A172 (cell line): ENCODE measurements around the gene MRGPRD. TPM values are rescaled to one million over a fixed set of nuclear protein-coding genes. Genes with fewer than 3 reads are reported as not detected.
"Not testable (repeated sequence)": the region's sequence is repeated elsewhere in the genome, so short reads cannot be mapped to it uniquely, and the experiment has no call there.

Experiments
- DNase-seq: peaks from one replicate; pipeline ENCODE4 v3.0.0-alpha.2; 2015; ENCODE audit warnings: low spot score
- total RNA-seq: library from RNA; depleted of rRNA; stranded (reverse); fragments of >200 nt; shearing (Covaris generic); gene quantifications from 2 replicates; pipeline ENCODE4 v1.2.3, GENCODE V29; 2014

MRGPRD gene
- total RNA-seq, 1 experiment from 2014 or later, result not detected

DNA sequence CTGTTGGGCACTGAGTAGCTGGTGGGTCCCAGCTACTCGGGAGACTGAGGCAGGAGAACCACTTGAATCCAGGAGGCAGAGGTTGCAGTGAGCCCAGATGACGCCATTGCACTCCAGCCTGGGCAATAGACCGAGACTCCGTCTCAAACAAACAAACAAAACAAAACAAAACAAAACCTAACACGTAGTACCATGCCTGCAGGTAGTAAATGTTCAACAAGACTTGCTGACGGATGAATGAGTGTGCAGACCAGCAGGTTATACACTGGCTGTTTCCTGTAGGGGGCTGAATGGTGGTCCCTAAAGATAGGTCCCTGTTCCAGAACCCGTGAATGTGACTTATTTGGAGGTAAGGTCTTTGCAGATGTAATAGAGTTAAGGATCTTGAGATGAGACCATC lies 12.8 kb upstream of the MRGPRD start:
- no peak for DNase-seq

DNA sequence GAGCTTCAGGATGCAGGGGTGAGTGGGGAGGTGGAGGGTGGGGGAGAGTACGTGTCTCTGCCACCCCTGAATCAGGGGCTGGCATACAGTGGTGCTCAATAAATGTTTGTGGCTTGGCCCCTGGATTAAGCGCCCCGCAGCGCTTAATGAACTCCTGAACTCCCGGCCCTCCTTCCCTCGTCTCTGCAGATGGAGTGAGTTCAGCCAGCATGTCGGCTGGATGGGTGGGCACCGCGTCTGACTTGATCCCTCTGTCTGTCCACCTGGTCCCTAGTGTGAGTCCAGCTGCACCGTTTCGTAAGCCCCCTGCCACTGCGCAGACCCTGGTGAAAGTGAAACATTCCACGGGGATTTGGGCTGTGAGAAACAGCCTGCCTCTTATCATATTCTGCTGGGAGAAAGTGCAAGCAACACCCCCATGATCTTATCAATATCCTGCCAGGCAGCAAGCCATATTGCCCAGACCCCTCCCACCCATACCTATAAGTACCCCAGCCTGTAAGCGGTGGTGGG lies 12.0 kb upstream of the MRGPRD start:
- no peak for DNase-seq

GRCh38 chr11:68990995-68991780 lies 10.4 kb upstream of the MRGPRD start:
- no peak for DNase-seq

- DNase-seq, result no peak
These were observed 9.3 kb upstream of the MRGPRD start for GRCh38 chr11:68989936-68990606.

DNA sequence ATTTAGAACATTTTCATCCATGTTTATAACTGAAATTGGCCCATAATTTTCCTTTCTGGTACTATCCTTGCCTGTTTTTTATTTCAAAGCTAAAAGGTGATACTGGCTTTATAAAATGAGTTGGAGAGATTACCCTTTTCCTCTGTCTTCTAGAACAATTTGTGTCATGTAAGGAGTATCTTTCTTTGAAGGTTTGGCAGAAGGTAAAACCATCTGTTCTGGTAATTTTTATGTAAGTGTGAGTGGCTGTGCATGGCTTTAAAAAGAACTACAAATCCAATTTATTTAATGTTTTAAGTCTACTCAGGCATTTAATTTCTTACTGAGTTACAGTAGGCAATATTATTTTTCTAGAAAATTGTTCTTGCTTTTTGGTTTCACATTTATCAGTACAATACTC lies 7.7 kb upstream of the MRGPRD start:
- no peak for DNase-seq

GRCh38 chr11:68987211-68987610 lies 6.4 kb upstream of the MRGPRD start:
- DNase-seq, result no peak

- no peak for DNase-seq
These were observed 3.0 kb upstream of the MRGPRD start for GRCh38 chr11:68983801-68984200.

DNA sequence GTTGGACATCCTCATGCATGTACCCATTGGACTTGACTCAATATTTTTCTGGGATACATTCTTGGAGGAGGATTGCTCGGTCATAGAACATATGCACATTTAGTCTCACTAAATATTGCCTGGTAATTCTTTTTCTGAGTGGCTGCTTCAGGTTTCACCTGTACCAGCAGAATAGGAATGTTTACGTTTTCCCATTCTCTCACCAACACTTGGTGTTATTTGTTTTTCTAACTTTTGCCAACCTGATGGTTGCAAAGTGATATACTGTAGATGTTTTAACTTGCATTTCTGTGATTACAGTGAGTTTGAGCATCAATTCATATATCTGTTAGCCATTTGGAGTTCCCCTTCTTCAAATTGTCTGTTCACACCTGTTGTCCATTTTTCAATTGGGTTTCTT lies 1.3 kb upstream of the MRGPRD start:
- no peak for DNase-seq

- no peak for DNase-seq
These were observed 633 bp downstream of the MRGPRD start for GRCh38 chr11:68979931-68980775.

- DNase-seq, result no peak
These were observed 1.7 kb downstream of the MRGPRD start for GRCh38 chr11:68978931-68979594.

GRCh38 chr11:68978626-68978930 lies 2.2 kb downstream of the MRGPRD start:
- no peak for DNase-seq

- no peak for DNase-seq
These were observed 2.8 kb downstream of the MRGPRD start for GRCh38 chr11:68977781-68978625.

DNA sequence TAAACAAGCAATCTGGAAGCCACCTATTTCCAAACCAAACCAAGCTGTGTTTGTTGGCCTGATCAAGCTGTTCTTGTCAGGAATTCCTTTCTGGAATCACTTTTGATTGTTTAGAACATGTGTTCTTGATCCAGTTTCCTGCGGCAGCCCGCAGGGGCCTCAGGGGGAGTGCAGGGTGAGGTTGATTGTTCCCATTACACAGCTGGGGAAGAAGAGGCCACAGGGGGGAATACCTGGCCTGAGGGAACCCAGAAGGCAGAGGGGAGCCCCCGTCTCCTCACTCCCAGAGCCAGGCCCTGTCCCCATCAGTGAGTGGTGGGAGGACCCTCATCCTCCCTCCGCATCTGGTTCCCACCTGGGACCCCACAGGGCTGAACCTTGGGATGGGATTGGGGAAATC lies 4.2 kb downstream of the MRGPRD start:
- DNase-seq, result no peak

GRCh38 chr11:68976095-68976494 lies 4.7 kb downstream of the MRGPRD start:
- DNase-seq, result no peak

- DNase-seq, result peak; percentile 42
These were observed 6.2 kb downstream of the MRGPRD start for GRCh38 chr11:68974421-68975194.

DNA sequence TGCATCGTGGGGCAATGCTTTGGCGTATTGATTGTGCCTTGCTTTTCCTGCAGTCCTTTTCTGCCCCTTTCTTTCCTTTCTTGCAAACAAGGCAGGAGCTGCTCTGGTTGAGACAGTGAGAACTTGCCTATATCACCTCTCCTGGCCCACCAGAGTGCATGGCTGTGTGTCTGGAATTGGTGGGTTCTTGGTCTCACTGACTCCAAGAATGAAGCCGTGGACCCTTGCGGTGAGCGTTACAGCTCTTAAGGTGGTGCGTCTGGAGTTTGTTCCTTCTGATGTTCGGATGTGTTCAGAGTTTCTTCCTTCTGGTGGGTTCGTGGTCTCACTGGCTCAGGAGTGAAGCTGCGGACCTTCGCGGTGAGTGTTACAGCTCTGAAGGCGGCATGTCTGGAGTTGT lies 7.1 kb downstream of the MRGPRD start:
- DNase-seq, result not testable (repeated sequence)

- no peak for DNase-seq
These were observed 7.6 kb downstream of the MRGPRD start for GRCh38 chr11:68973219-68973618.

DNA sequence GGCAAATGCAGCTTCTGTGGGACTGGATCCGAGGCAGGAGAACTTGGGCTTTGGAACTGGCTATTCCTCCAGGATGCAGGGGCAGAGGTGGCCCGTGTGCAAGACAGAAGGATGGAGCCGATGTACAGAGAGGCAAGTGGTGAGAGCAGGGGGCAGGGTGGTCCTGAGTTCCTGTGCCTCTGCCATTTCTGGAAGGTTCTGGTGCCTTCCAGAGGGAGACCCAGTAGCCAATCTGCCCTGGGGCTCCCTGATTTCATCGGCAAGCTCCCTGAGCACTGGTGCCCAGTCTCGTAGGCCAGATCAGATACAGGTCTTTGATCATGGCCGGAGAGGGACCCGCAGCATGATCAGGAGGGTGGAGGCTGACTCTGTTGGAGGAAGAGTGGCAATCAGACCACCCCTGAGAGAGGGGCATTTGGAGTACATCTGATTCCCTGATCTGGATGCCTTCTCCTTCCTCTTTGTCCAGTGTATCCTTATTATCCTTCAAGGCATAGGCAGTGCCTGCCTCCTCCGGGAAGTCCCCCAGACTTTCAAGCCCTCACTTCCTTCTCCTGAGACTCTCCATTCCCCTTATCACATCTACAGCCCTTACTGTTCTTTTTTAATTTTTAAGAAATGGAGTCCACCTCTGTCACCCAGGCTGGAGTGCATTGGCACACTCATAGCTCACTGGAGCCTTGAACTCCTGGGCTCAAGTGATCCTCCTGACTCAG lies 9.7 kb downstream of the MRGPRD start:
- no peak for DNase-seq

DNA sequence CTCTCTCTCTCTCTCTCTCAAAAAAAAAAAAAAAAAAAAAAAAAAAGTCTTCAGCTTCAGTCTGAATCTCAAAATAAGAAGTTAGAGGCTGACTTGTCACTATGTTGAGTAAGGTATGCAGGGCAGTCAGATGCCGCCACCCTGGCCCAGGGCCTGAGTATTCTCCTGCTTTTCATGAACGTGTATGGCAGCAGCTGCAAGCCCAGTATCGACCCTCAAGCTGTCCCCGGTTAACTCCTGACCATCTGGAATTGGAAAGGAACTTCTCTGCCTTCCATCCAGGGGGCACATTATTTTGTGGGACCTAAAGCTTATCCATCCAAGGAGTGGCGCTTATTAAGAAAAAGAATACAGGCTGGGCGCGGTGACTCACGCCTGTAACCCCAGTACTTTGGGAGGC lies 11.4 kb downstream of the MRGPRD start:
- no peak for DNase-seq
